ENCODE measurements around the gene OPCML.

DNA sequence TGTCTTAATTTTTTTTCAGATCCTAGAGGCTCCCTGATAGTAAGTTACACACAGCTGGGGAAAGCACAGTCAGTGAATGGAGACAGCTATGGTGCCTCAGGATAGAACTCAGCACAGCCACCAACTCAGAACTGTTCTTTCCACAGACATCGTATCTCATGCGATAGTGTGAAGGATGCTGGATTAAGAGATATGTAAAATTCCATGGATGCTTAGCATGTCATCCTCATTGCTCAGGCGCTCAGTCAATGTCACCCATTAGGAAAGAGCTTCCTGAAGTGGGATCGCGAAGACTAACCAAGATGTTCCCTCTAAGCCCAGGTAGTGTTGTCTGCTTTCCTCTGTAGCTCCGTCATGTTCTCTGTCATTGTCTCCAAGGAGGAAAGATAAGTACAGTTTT, 1000.4 kb downstream of the OPCML start:
- TF ChIP-seq, protein P1, sequence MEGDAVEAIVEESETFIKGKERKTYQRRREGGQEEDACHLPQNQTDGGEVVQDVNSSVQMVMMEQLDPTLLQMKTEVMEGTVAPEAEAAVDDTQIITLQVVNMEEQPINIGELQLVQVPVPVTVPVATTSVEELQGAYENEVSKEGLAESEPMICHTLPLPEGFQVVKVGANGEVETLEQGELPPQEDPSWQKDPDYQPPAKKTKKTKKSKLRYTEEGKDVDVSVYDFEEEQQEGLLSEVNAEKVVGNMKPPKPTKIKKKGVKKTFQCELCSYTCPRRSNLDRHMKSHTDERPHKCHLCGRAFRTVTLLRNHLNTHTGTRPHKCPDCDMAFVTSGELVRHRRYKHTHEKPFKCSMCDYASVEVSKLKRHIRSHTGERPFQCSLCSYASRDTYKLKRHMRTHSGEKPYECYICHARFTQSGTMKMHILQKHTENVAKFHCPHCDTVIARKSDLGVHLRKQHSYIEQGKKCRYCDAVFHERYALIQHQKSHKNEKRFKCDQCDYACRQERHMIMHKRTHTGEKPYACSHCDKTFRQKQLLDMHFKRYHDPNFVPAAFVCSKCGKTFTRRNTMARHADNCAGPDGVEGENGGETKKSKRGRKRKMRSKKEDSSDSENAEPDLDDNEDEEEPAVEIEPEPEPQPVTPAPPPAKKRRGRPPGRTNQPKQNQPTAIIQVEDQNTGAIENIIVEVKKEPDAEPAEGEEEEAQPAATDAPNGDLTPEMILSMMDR (IDR thresholded peaks at IDR 0.05): no peak
- no peak for TF ChIP-seq POLR2AphosphoS5 (IDR thresholded peaks at IDR 0.05)

Measured in prostate gland (tissue), 2 donors.